ENCODE results near the gene VPS37B.

- TF ChIP-seq RXRA (IDR thresholded peaks at IDR 0.05; ENCODE audit: insufficient read depth, low read depth, low read length) (no peak), EZH2 (IDR thresholded peaks at IDR 0.05; ENCODE audit: low read depth, low read length, severe bottlenecking) (no peak), NRF1 (IDR thresholded peaks at IDR 0.05; ENCODE audit: low read depth, low read length) (no peak), CTCF (IDR thresholded peaks at IDR 0.05; ENCODE audit: control extremely low read depth in 1 of 3, insufficient read depth in 1 of 3, low read depth in 1 of 3, low read length in 3 of 3) (no peak), EP300 (IDR thresholded peaks at IDR 0.05; ENCODE audit: borderline replicate concordance in 1 of 2, low read depth in 2 of 2, low read length in 2 of 2) (no peak), ATF2 (IDR thresholded peaks at IDR 0.05; ENCODE audit: low read length) (no peak), PHF8 (conservative IDR thresholded peaks at IDR 0.05; ENCODE audit: low read depth, low read length) (no peak)
Observed at GRCh38 chr12:122858171-122858570, 37.8 kb downstream of the VPS37B start.

Data from H1 (cell line).